GM19035 (cell line): ENCODE measurements around the gene CNTNAP2.

Experiments used
- ATAC-seq: cut with Tn5 transposase; IDR thresholded peaks from one replicate; pipeline ENCODE4 v1.9.1; 2021; ENCODE audit not compliant: unreplicated experiment

CNTNAP2 gene

DNA sequence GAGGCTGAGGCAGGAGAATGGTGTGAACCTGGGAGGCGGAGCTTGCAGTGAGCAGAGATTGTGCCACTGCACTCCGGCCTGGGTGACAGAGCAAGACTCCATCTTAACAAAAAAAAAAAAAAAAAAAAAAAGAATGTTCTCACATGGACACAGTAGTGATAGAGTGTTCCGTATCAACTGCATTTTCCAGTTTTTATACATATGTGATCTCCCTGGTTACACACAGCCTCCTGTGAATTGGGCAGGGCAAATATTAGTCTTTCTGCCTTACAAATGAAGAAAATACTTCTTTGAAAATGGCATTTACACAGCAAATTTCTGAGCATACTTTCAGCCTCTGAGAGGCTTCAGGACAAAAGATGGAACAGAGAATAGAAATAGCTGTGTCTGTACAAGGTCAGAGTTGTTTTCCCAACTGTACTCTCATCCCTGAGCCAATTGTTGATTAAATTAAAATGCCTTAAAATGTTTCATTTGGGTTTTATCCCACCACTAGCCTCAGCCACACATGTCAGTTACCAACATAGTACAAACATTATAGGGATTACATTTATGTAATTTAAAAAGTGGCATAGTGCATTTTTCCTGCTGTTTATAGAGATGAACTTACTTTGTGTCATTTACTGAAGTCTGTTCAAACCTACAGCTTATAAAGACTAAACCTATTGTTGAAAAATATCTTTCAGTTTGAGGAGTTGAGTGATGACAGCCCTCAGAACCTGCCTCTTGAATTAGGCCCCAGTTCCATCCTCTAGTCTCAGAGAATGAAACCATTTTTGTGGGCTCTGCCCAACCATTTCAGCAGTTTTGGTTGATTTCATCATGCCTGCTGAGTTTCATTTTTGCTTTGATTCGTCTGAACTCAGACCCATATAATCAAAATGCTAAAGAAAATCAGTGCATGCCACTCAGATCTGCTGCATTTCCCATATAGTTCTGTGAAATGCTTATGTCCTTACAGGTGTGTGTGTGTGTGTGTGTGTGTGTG is 1864.5 kb downstream of the CNTNAP2 start:
- peak; percentile 83 for ATAC-seq

DNA sequence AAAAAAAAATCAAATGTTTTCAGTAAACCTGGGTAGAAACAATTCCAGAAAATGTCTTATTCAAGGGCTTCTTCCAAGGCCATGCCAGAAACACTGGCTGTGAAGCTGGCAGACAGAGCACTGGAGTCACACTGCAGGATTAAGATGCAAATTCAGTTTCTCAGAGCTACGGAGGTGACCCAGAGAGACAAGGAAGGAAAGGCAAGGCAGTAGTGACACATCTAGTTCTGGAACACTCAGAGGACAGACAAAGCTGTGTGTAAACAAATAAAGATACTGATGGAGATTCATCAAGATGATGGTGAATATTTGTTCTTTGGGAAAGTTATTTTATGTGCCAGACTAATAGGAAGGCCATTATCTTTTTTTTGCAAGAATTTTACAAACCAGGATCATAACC is 1865.7 kb downstream of the CNTNAP2 start:
- ATAC-seq, result no peak

DNA sequence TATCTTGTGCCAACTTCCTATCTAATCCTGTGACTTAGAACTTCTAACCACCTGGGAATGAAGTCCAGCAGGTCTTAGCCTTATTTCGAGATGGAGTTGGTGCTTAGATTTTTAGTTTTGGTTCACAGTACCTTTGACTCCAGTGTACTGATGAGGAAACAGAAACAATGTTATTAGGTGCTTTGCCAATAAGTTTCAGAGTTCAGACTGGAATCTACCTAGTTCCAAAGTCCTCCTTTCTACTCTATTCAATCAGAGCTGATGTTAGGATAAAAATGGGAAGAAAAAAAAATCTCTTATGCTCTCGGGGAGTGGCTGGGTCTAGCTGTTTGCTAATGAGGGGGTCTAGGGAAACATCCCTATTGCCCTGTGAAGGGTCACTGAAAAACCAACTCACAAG is 1867.7 kb downstream of the CNTNAP2 start:
- no peak for ATAC-seq

DNA sequence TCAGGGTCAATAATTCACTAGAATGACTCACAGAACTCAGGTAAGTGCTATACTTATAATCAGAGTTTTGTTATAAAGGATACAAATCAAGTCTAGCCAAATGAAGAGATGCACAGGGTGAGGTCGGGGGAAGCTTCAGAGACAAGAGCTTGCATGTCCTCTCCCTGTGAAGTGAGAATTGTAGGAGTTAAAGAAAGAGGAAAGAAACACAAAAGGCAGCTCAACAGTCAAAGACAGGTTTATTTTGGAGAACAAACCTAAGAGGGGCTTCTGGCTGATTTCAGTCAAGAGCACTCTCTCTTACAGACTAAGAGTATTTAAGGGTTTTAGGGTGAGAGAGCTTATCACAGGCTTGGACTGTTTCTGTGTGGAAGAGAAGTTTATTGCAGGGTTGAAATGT is 1873.5 kb downstream of the CNTNAP2 start:
- ATAC-seq, result no peak

- ATAC-seq, result no peak
These were observed 1874.3 kb downstream of the CNTNAP2 start for GRCh38 chr7:147990942-147991341.

DNA sequence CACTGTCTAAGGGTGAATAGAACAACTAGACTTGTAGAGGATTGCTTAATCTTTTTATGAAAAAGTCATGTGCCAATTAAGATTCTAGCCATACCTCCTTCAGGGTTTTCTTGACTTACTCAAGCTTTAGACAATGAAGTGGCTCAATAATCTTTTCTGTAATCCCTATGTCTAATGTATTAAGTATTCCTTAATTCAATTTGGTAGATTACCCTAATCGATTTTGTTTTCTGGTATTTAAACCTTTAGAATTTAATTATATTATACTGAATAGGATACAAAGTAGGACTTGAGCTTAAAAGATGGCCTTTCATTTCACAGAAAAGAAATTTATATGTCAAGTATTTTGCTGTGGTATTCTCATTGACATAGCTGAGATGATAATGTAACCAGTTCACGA is 1876.1 kb downstream of the CNTNAP2 start:
- ATAC-seq, result no peak

- ATAC-seq, result no peak
These were observed 1881.0 kb downstream of the CNTNAP2 start for GRCh38 chr7:147997636-147998035.

- no peak for ATAC-seq
These were observed 1883.4 kb downstream of the CNTNAP2 start for GRCh38 chr7:147999962-148000361.

- ATAC-seq, result no peak
These were observed 1895.2 kb downstream of the CNTNAP2 start for GRCh38 chr7:148011753-148012152.

DNA sequence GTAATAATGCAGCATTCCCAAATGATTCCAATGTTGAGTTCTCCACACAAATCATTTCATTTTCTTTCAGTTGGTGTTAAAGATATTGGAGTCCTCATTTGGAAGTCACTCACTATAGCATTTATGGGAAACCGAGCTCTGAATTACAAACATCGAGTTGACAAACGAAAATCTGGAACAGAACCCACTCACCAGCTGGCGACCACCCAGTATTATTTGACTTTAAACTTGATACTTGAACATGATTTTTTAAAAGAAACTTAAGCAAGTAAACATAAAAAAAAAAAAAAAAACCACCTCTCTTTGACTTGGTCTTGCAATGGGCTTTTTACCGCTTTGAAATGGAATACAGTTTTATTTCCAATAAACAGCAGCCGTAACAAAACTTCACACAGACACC is 1897.4 kb downstream of the CNTNAP2 start:
- ATAC-seq, result no peak

- ATAC-seq, result no peak
These were observed 1897.9 kb downstream of the CNTNAP2 start for GRCh38 chr7:148014541-148014940.

DNA sequence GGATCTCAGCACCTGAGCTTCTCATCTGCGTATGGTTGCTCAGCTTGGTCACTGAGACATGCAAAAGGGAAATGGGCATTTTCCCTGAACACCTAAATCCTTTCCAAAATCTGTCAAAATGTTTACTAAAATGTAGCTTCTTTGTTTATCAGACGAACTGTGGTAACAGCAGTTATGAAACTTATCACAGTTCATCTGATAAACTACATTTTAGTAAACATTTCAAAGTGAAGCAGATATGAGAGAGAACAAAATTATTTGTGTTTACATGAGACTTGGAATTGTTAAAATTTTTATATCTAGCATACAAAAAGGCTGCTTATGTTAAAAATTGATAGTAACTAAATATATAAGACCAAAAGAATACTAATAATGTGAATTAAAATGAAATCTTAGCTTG is 1900.5 kb downstream of the CNTNAP2 start:
- no peak for ATAC-seq

- ATAC-seq, result no peak
These were observed 1904.1 kb downstream of the CNTNAP2 start for GRCh38 chr7:148020679-148021078.

GRCh38 chr7:148021507-148022045 is 1905.0 kb downstream of the CNTNAP2 start:
- ATAC-seq, result no peak

- no peak for ATAC-seq
These were observed 1906.2 kb downstream of the CNTNAP2 start for GRCh38 chr7:148022832-148023231.

DNA sequence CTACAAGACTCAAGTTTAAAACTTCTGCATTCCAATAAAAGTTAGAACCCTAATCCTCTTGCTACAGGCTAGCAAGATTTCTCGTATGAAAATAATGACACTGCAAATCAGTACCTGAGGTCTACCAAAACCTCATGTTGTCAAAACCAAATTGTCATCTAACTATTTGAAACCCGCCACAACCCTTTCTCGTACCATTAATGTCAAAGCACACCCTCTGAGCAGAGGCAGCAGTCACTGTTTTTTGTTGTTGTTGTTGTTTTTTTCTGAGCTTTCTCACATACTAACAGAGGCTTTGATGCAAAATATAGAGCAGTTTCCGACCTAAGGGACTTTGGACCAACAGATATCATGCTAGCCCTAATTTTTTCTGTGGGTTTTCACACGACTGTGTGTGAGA is 1910.1 kb downstream of the CNTNAP2 start:
- ATAC-seq, result peak; percentile 62

GRCh38 chr7:148028165-148028564 is 1911.6 kb downstream of the CNTNAP2 start:
- no peak for ATAC-seq

DNA sequence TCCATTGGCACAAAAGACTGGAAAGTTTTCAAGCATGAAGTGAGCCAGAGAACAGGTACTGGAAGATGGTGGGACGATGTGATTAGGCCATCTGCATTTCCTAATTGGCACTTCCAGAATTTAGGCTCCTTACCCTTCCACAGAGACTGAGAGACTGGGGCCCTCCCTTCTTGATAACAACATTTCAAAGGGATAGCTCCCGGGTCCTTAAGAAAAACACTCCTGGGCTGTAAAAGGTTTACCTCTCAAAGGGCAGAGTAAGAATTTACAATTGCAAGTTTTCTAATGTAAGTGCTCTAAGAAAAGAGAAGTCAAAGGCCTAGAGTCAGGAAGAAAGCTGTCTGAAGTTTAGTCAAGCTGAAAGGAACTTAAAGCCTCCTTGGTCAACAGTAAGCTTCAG is 1914.4 kb downstream of the CNTNAP2 start:
- no peak for ATAC-seq

- ATAC-seq, result no peak
These were observed 1915.2 kb downstream of the CNTNAP2 start for GRCh38 chr7:148031811-148032210.

DNA sequence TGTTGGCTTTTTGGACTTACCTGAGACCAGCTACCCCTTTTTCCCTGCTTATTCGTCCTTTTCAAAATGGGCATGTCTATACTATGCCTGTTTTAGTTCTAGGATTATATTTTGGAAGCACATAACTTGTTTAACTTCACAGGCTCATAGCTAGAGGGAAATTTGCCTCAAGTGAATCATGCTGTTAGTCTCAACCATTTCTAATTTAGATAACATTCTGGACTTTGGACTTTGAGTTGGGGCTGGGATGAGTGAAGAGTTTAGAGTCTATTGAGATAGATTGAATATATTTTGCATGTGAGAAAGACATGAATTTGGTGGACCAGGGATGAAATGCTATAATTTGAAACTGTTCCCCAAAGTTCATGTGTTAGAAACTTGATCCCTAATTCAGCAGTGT is 1919.3 kb downstream of the CNTNAP2 start:
- ATAC-seq, result no peak

DNA sequence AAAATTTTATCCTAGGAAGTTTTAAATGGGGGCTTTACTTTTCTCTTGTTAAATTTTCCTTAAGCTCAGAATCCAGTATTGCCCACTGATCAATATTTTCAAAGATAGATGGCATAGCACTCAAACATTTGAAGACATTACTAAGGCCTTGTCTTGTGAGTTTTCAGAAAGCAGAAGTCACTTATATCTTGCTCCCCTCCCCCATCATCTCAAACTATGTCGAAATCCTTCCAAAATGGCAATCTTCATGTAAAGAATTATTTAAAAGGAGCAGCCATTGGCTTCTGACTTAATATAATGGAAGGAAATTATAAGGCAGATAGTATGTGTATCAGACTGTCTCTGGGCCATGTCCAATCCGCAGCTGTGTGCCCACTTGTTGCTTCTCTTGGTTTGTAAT is 1920.4 kb downstream of the CNTNAP2 start:
- ATAC-seq, result no peak

GRCh38 chr7:148041156-148041555 is 1924.6 kb downstream of the CNTNAP2 start:
- no peak for ATAC-seq
